Testis (tissue), 3 donors: ENCODE measurements around the gene HSF5. TPM values are rescaled to one million over a fixed set of nuclear protein-coding genes. Genes with fewer than 3 reads are reported as not detected.

Source experiments
- DNase-seq: peaks from one replicate; pipeline ENCODE4 v3.0.0-alpha.2; 2019
- H3K27ac ChIP-seq, 2 donors: fragments of 200-600 bp; sonication (generic); one replicate each; pipeline ENCODE4 v1.5.1; 2019
- H3K27me3 ChIP-seq: fragments of 200-600 bp; sonication (generic); one replicate; pipeline ENCODE4 v1.5.1; 2019
- H3K36me3 ChIP-seq: fragments of 200-600 bp; sonication (generic); one replicate; pipeline ENCODE4 v1.5.1; 2017; ENCODE audit warnings: low read depth; ENCODE audit errors: missing control alignments
- H3K4me1 ChIP-seq: fragments of 200-600 bp; sonication (generic); one replicate; pipeline ENCODE4 v1.5.1; 2019
- H3K4me3 ChIP-seq, 2 donors: fragments of 200-600 bp; sonication (generic); one replicate each; pipeline ENCODE4 v1.5.1; 2017 to 2019
- H3K9me3 ChIP-seq: fragments of 200-600 bp; sonication (generic); one replicate; pipeline ENCODE4 v1.5.1; 2017
- CTCF ChIP-seq, 3 experiments: fragments of 450-650 bp in 2 of 3; fragments of 200-600 bp in 1 of 3; sonication (generic) in 1 of 3; IDR thresholded peaks; one replicate each; pipeline ENCODE4 v1.5.1; 2016 to 2019; ENCODE audit warnings: antibody characterized with exemption in 3 of 3, mild to moderate bottlenecking in 2 of 3, moderate library complexity in 1 of 3
- POLR2A ChIP-seq: fragments of 450-650 bp; IDR thresholded peaks from one replicate; pipeline ENCODE4 v1.6.1; 2017; ENCODE audit warnings: antibody characterized with exemption, mild to moderate bottlenecking, moderate library complexity
- WGBS, 2 donors: methylation state at CpG; one replicate each; pipeline ENCODE4 v1.1.5; 2018; 5-methylcytosine and 5-hydroxymethylcytosine counted together
- intact Hi-C: fragments of 100-400 bp; cut with DNase I; formaldehyde crosslinking; loops from one replicate; pipeline ENCODE4 v1.15.1; 2023; ENCODE audit warnings: low total_unique reads
- polyA plus RNA-seq: library from polyadenylated mRNA; stranded (reverse); fragments of 350-450 nt; fragmentation: Illumina TruSeq; extraction: RNeasy Lipid Tissue Mini Kit (QIAGEN cat#74804); gene quantifications from one replicate; pipeline ENCODE4 v1.2.3, GENCODE V29; 2014; ENCODE audit warnings: low read depth, low replicate concordance; ENCODE audit not compliant: insufficient read depth
- total RNA-seq, 2 donors: library from RNA; depleted of rRNA; stranded (reverse); fragments of >200 nt; gene quantifications; one replicate each; pipeline ENCODE4 v1.2.3, GENCODE V29; 2016

The HSF5 gene
- total and polyA plus RNA-seq, 3 donors from 2014 or later, result 40.0 to 119 (median 57.8) TPM

GRCh38 chr17:58475985-58476384, 12.2 kb downstream of the HSF5 start:
- Histone ChIP-seq H3K4me1 (no peaks in the 10 kb centered on the region), H3K27ac (no peak overlapping the region)
- intact Hi-C loops, result no loop called here

GRCh38 chr17:58470356-58470755, 17.9 kb downstream of the HSF5 start:
- no peak overlapping the region for H3K27ac ChIP-seq
- H3K4me3 ChIP-seq, result no peak overlapping the region
- 93 to 96% methylated on average over 6 of the region's 6 CpGs for WGBS, 2 donors
- no peaks in the 10 kb centered on the region for H3K27me3 ChIP-seq
- intact Hi-C loops, result no loop called here
- TF ChIP-seq POLR2A, result no peak
- TF ChIP-seq CTCF (IDR thresholded peaks at IDR 0.05), result no peak
- DNase-seq, result no peak
- no peaks in the 10 kb centered on the region for H3K4me1 ChIP-seq
- no peaks in the 10 kb centered on the region for H3K9me3 ChIP-seq
- no peaks in the 10 kb centered on the region for H3K36me3 ChIP-seq

More at GRCh38 chr17:58475985-58476384, 12.2 kb downstream of the HSF5 start:
- no peaks in the 10 kb centered on the region for H3K27me3 ChIP-seq
- no peak overlapping the region for H3K4me3 ChIP-seq
- no peaks in the 10 kb centered on the region for H3K9me3 ChIP-seq
- no peak for DNase-seq
- H3K36me3 ChIP-seq, result no peaks in the 10 kb centered on the region
- TF ChIP-seq CTCF (IDR thresholded peaks at IDR 0.05) (no peak), POLR2A (no peak)

GRCh38 chr17:58468944-58469343, 19.3 kb downstream of the HSF5 start:
- TF ChIP-seq POLR2A (no peak), CTCF (IDR thresholded peaks at IDR 0.05) (no peak)

GRCh38 chr17:58455491-58455890, 32.7 kb downstream of the HSF5 start:
- intact Hi-C loops, result no loop called here
- Histone ChIP-seq H3K36me3 (no peaks in the 10 kb centered on the region), H3K27me3 (no peaks in the 10 kb centered on the region), H3K4me3 (no peak overlapping the region), H3K4me1 (no peaks in the 10 kb centered on the region), H3K27ac (no peak overlapping the region), H3K9me3 (no peaks in the 10 kb centered on the region)
- no peak for DNase-seq
- no peak for TF ChIP-seq POLR2A
- TF ChIP-seq CTCF (IDR thresholded peaks at IDR 0.05), result no peak

More at GRCh38 chr17:58468944-58469343, 19.3 kb downstream of the HSF5 start:
- H3K36me3 ChIP-seq, result no peaks in the 10 kb centered on the region
- DNase-seq, result no peak
- no peak overlapping the region for H3K27ac ChIP-seq
- WGBS, 2 donors, result 79 to 80% methylated on average over 3 of the region's 3 CpGs
- no peaks in the 10 kb centered on the region for H3K27me3 ChIP-seq
- H3K9me3 ChIP-seq, result no peaks in the 10 kb centered on the region
- H3K4me3 ChIP-seq, result no peak overlapping the region
- intact Hi-C loops, result no loop called here
- no peaks in the 10 kb centered on the region for H3K4me1 ChIP-seq

GRCh38 chr17:58452738-58453137, 35.5 kb downstream of the HSF5 start:
- H3K4me1 ChIP-seq, result no peaks in the 10 kb centered on the region
- TF ChIP-seq CTCF (IDR thresholded peaks at IDR 0.05) (no peak), POLR2A (no peak)
- no peaks in the 10 kb centered on the region for H3K27me3 ChIP-seq
- DNase-seq, result no peak
- no peaks in the 10 kb centered on the region for H3K36me3 ChIP-seq
- intact Hi-C loops, result no loop called here
- H3K4me3 ChIP-seq, result no peak overlapping the region
- no peaks in the 10 kb centered on the region for H3K9me3 ChIP-seq
- no peak overlapping the region for H3K27ac ChIP-seq
- 95 to 100% methylated on average over 1 of the region's 1 CpG for WGBS, 2 donors
